GM23338 (cell line): ENCODE data around the gene HKDC1. TPM values are rescaled to one million over a fixed set of nuclear protein-coding genes. Genes with fewer than 3 reads are reported as not detected.

Source experiments
- ATAC-seq: fragments of 200-7000 bp; cut with Tn5 transposase; 3 replicates; pipeline ENCODE4 v1.9.1; 2020
- DNase-seq: peaks from one replicate; pipeline ENCODE4 v3.0.0-alpha.2; 2015; ENCODE audit warnings: low spot score
- H2AFZ ChIP-seq: fragments of 200-600 bp; sonication (generic); 2 replicates; pipeline ENCODE4 v1.8.0; 2016; ENCODE audit warnings: antibody characterized with exemption, mild to moderate bottlenecking, moderate library complexity
- H3F3A ChIP-seq: fragments of 200-600 bp; sonication (generic); replicated peaks from 2 replicates; pipeline ENCODE4 v1.8.0; 2017; ENCODE audit warnings: antibody characterized with exemption, mixed run types, low read depth
- H3K27ac ChIP-seq: fragments of 200-600 bp; sonication (generic); 2 replicates; pipeline ENCODE4 v1.6.1; 2016; ENCODE audit warnings: low read depth
- H3K27me3 ChIP-seq: fragments of 200-600 bp; sonication (generic); 2 replicates; pipeline ENCODE4 v1.8.0; 2016; ENCODE audit warnings: mild to moderate bottlenecking, mixed run types, moderate library complexity; ENCODE audit not compliant: insufficient read depth
- H3K36me3 ChIP-seq: fragments of 200-600 bp; sonication (generic); 2 replicates; pipeline ENCODE4 v1.8.0; 2016; ENCODE audit warnings: mild to moderate bottlenecking; ENCODE audit not compliant: insufficient read depth
- H3K4me1 ChIP-seq: fragments of 200-600 bp; sonication (generic); 2 replicates; pipeline ENCODE4 v1.8.0; 2016; ENCODE audit warnings: mild to moderate bottlenecking, moderate library complexity; ENCODE audit not compliant: insufficient read depth
- H3K4me2 ChIP-seq: fragments of 200-600 bp; sonication (generic); 2 replicates; pipeline ENCODE4 v1.7.1; 2017; ENCODE audit warnings: mixed run types
- H3K4me3 ChIP-seq: fragments of 200-600 bp; sonication (generic); 2 replicates; pipeline ENCODE4 v1.6.1; 2016; ENCODE audit warnings: mixed run types
- H3K79me2 ChIP-seq: fragments of 200-600 bp; sonication (generic); replicated peaks from 2 replicates; pipeline ENCODE4 v1.8.0; 2017; ENCODE audit warnings: mild to moderate bottlenecking; ENCODE audit not compliant: insufficient read depth
- H3K9me2 ChIP-seq: fragments of 200-600 bp; sonication (generic); 2 replicates; pipeline ENCODE4 v1.8.0; 2017; ENCODE audit not compliant: insufficient read depth
- H4K20me1 ChIP-seq: fragments of 200-600 bp; sonication (generic); replicated peaks from 2 replicates; pipeline ENCODE4 v1.8.0; 2017; ENCODE audit warnings: mild to moderate bottlenecking; ENCODE audit not compliant: insufficient read depth
- H3K27ac Mint-ChIP-seq: 2 replicates; pipeline ENCODE4 v1.8.0; 2020; ENCODE audit warnings: inconsistent platforms, mild to moderate bottlenecking, moderate library complexity, mixed read lengths
- H3K27me3 Mint-ChIP-seq: 3 replicates; pipeline ENCODE4 v1.8.0; 2022; ENCODE audit warnings: low read depth, mild to moderate bottlenecking, moderate library complexity, mixed read lengths, inconsistent platforms; ENCODE audit not compliant: insufficient read depth, poor library complexity
- H3K36me3 Mint-ChIP-seq: 3 replicates; pipeline ENCODE4 v1.8.0; 2021; ENCODE audit warnings: low read depth, mild to moderate bottlenecking, inconsistent platforms, moderate library complexity, mixed read lengths
- H3K4me1 Mint-ChIP-seq: 3 replicates; pipeline ENCODE4 v1.8.0; 2020; ENCODE audit warnings: mild to moderate bottlenecking, inconsistent platforms, mixed read lengths
- H3K4me3 Mint-ChIP-seq: 3 replicates; pipeline ENCODE4 v1.8.0; 2021; ENCODE audit warnings: moderate library complexity, mild to moderate bottlenecking, inconsistent platforms, mixed read lengths
- H3K9me3 Mint-ChIP-seq: 3 replicates; pipeline ENCODE4 v1.8.0; 2020; ENCODE audit warnings: moderate library complexity, mild to moderate bottlenecking, inconsistent platforms, mixed read lengths
- CREB1 ChIP-seq: fragments of 250-450 bp; sonication (Bioruptor Pico); IDR thresholded peaks from 2 replicates; pipeline ENCODE4 v1.5.0; 2020; ENCODE audit warnings: low read depth, mild to moderate bottlenecking, moderate library complexity
- CTCF ChIP-seq, 2 experiments: fragments of 200-600 bp in 1 of 2; sonication (generic) in 1 of 2; conservative IDR thresholded peaks; 2 replicates each; pipeline versions ENCODE4 v1.5.1 to v1.6.1; 2016 to 2017; ENCODE audit warnings: antibody characterized with exemption in 2 of 2, low read depth in 2 of 2, mild to moderate bottlenecking in 2 of 2, moderate library complexity in 1 of 2
- ETS1 ChIP-seq: IDR thresholded peaks from 2 replicates; pipeline ENCODE4 v1.6.1; 2016; ENCODE audit warnings: antibody characterized with exemption
- EZH2 ChIP-seq: fragments of 200-600 bp; sonication (generic); IDR thresholded peaks from one replicate; pipeline ENCODE4 v1.8.0; 2017; ENCODE audit warnings: antibody characterized with exemption, mild to moderate bottlenecking, low read depth; ENCODE audit not compliant: unreplicated experiment
- JUNB ChIP-seq: IDR thresholded peaks from one replicate; pipeline ENCODE4 v1.6.1; 2016; ENCODE audit warnings: antibody characterized with exemption; ENCODE audit not compliant: unreplicated experiment
- NANOG ChIP-seq: IDR thresholded peaks from 2 replicates; pipeline ENCODE4 v1.6.1; 2016; ENCODE audit warnings: antibody characterized with exemption, borderline replicate concordance
- POLR2AphosphoS5 ChIP-seq: IDR thresholded peaks from 2 replicates; pipeline ENCODE4 v1.6.1; 2016; ENCODE audit warnings: antibody characterized with exemption, low read depth
- REST ChIP-seq: IDR thresholded peaks from one replicate; pipeline ENCODE4 v1.6.1; 2018; ENCODE audit warnings: antibody characterized with exemption; ENCODE audit not compliant: unreplicated experiment
- STAT1 ChIP-seq: IDR thresholded peaks from one replicate; pipeline ENCODE4 v1.6.1; 2016; ENCODE audit warnings: antibody characterized with exemption; ENCODE audit not compliant: unreplicated experiment
- ZNF114 ChIP-seq: fragments of 250-450 bp; sonication (Bioruptor Pico); IDR thresholded peaks from 2 replicates; pipeline ENCODE4 v1.5.0; 2020; ENCODE audit warnings: mild to moderate bottlenecking, moderate library complexity
- ZNF331 ChIP-seq: fragments of 250-450 bp; sonication (Bioruptor Pico); IDR thresholded peaks from 2 replicates; pipeline ENCODE4 v1.5.0; 2020; ENCODE audit warnings: low read depth, mild to moderate bottlenecking, moderate library complexity
- ZNF462 ChIP-seq: fragments of 250-450 bp; sonication (Bioruptor Pico); IDR thresholded peaks from 2 replicates; pipeline ENCODE4 v1.5.0; 2020; ENCODE audit warnings: mild to moderate bottlenecking, moderate library complexity
- polyA plus RNA-seq: library from polyadenylated mRNA; unstranded; fragments of >200 nt; fragmentation: Nextera tagmentation; extraction: Ambion mirVana; gene quantifications from 2 replicates; pipeline ENCODE4 v1.2.1, GENCODE V29; 2016
- total RNA-seq: library from RNA; depleted of rRNA; stranded (reverse); fragments of >200 nt; shearing (Covaris generic); gene quantifications from 2 replicates; pipeline ENCODE4 v1.2.3, GENCODE V29; 2014

The HKDC1 gene
- total and polyA plus RNA-seq, 2 experiments from 2014 or later, result 0.03 TPM; not detected in 1

- no peak for TF ChIP-seq NANOG
These were observed 22.1 kb downstream of the HKDC1 start (continued) for GRCh38 chr10:69242040-69242851.

GRCh38 chr10:69242852-69243212 is 22.7 kb downstream of the HKDC1 start:
- Mint-ChIP-seq H3K4me1 (peaks cover 16% of the 10 kb centered on the region; the same call in 2 of the 3 replicates), H3K36me3 (no peaks in the 10 kb centered on the region; the same call in 2 of the 3 replicates), H3K27ac (no peak overlapping the region), H3K4me3 (no peak overlapping the region), H3K27me3 (peaks cover 9% of the 10 kb centered on the region), H3K9me3 (no peaks in the 10 kb centered on the region; the same call in 2 of the 3 replicates)
- Histone ChIP-seq H3K4me2 (no peak overlapping the region), H3K9me2 (no peaks in the 10 kb centered on the region), H3K27me3 (no peaks in the 10 kb centered on the region), H3F3A (no peaks in the 10 kb centered on the region), H3K27ac (no peak overlapping the region), H3K36me3 (no peaks in the 10 kb centered on the region), H2AFZ (peak overlapping the region; percentile 94), H3K4me1 (peaks cover 11% of the 10 kb centered on the region; the same call in 1 of the 2 replicates), H4K20me1 (no peaks in the 10 kb centered on the region), H3K4me3 (no peak overlapping the region), H3K79me2 (no peaks in the 10 kb centered on the region)
- ATAC-seq (no peak), DNase-seq (no peak)
- TF ChIP-seq POLR2AphosphoS5, result no peak
- no peak for TF ChIP-seq NANOG
- TF ChIP-seq ZNF114 (CRISPR knock-in tag), result no peak
- no peak for TF ChIP-seq ETS1
- TF ChIP-seq ZNF331, result no peak
- no peak for TF ChIP-seq REST
- no peak for TF ChIP-seq ZNF462
- no peak for TF ChIP-seq EZH2
- no peak for TF ChIP-seq CREB1
- no peak for TF ChIP-seq JUNB
- TF ChIP-seq STAT1, result no peak
- TF ChIP-seq CTCF (conservative IDR thresholded peaks at IDR 0.05; ENCODE audit: low read depth in 2 of 2), result no peak
